Upper lobe of left lung (tissue), 4 donors: ENCODE results near the gene TRAPPC3L.

Experiments used
- POLR2AphosphoS5 ChIP-seq, 2 donors: sonication (generic); formaldehyde crosslinking; IDR thresholded peaks; one replicate each; pipeline ENCODE4 v1.5.1; 2017; ENCODE audit warnings: antibody characterized with exemption in 2 of 2
- TF ChIP-seq, protein P1 (sequence below), 6 experiments: fragments of 450-650 bp in 4 of 6; fragments of 200-600 bp in 2 of 6; sonication (generic) in 2 of 6; IDR thresholded peaks; one replicate each; pipeline ENCODE4 v1.5.1; 2016 to 2019; ENCODE audit warnings: antibody characterized with exemption in 6 of 6

DNA sequence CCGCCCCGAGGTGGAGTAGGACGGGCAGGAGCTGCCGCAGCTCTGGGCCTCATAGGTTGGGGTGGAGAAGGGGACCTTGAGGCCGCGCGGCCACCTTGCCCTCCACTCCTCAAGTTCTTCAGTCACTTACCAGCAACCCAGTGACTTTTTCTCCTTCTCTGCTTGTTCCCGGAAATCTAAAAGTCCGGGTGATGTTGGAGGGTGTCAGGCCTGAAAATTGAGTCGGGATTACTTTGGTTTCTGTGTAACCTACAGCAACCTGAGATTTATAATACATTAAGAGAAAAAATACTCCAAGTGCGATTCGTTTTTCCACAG is 26.2 kb upstream of the TRAPPC3L start:
- TF ChIP-seq POLR2AphosphoS5 (IDR thresholded peaks at IDR 0.05): no peak
- TF ChIP-seq, protein P1, sequence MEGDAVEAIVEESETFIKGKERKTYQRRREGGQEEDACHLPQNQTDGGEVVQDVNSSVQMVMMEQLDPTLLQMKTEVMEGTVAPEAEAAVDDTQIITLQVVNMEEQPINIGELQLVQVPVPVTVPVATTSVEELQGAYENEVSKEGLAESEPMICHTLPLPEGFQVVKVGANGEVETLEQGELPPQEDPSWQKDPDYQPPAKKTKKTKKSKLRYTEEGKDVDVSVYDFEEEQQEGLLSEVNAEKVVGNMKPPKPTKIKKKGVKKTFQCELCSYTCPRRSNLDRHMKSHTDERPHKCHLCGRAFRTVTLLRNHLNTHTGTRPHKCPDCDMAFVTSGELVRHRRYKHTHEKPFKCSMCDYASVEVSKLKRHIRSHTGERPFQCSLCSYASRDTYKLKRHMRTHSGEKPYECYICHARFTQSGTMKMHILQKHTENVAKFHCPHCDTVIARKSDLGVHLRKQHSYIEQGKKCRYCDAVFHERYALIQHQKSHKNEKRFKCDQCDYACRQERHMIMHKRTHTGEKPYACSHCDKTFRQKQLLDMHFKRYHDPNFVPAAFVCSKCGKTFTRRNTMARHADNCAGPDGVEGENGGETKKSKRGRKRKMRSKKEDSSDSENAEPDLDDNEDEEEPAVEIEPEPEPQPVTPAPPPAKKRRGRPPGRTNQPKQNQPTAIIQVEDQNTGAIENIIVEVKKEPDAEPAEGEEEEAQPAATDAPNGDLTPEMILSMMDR (IDR thresholded peaks at IDR 0.05): no peak
